SK-N-SH treated with all-trans-retinoic acid at 6 μM for 48 hours (cell line): ENCODE data around the gene CDC34.

Source experiments
- ATAC-seq: fragments of 200-7000 bp; cut with Tn5 transposase; 3 replicates; pipeline ENCODE4 v1.9.1; 2020; ENCODE audit warnings: mild to moderate bottlenecking, moderate library complexity
- ARNTL ChIP-seq: fragments of 450-650 bp; formaldehyde crosslinking; IDR thresholded peaks from 2 replicates; pipeline ENCODE4 v1.5.0; 2020; ENCODE audit warnings: low read depth, mild to moderate bottlenecking, moderate library complexity, borderline replicate concordance
- BACH2 ChIP-seq: fragments of 250-450 bp; sonication (Bioruptor Pico); IDR thresholded peaks from 2 replicates; pipeline ENCODE4 v1.9.0; 2021; ENCODE audit warnings: mild to moderate bottlenecking, borderline replicate concordance
- CREB5 ChIP-seq: fragments of 250-450 bp; sonication (Bioruptor Pico); IDR thresholded peaks from 2 replicates; pipeline ENCODE4 v1.5.1; 2020; ENCODE audit warnings: low read depth, mild to moderate bottlenecking, moderate library complexity
- CSDC2 ChIP-seq: fragments of 250-450 bp; sonication (Bioruptor Pico); IDR thresholded peaks from 2 replicates; pipeline ENCODE4 v1.5.0; 2020; ENCODE audit warnings: mild to moderate bottlenecking, moderate library complexity
- ESRRG ChIP-seq: fragments of 250-450 bp; sonication (Bioruptor Pico); IDR thresholded peaks from 2 replicates; pipeline ENCODE4 v1.6.1; 2021; ENCODE audit warnings: mild to moderate bottlenecking
- GLIS3 ChIP-seq: fragments of 250-450 bp; sonication (Bioruptor Pico); IDR thresholded peaks from 2 replicates; pipeline ENCODE4 v1.5.0; 2020; ENCODE audit warnings: mild to moderate bottlenecking, moderate library complexity
- ISL1 ChIP-seq: fragments of 250-450 bp; sonication (Bioruptor Pico); IDR thresholded peaks from 2 replicates; pipeline ENCODE4 v2.1.2; 2022; ENCODE audit warnings: mild to moderate bottlenecking, moderate library complexity
- OSR1 ChIP-seq: fragments of 250-450 bp; sonication (Bioruptor Pico); IDR thresholded peaks from 2 replicates; pipeline ENCODE4 v1.8.0; 2022; ENCODE audit warnings: moderate library complexity, mild to moderate bottlenecking, inconsistent platforms
- PATZ1 ChIP-seq: fragments of 250-450 bp; sonication (Bioruptor Pico); IDR thresholded peaks from 2 replicates; pipeline ENCODE4 v1.8.0; 2020; ENCODE audit warnings: mild to moderate bottlenecking, moderate library complexity, borderline replicate concordance
- PPARA ChIP-seq: fragments of 250-450 bp; sonication (Bioruptor Pico); IDR thresholded peaks from 2 replicates; pipeline ENCODE4 v1.5.0; 2020; ENCODE audit warnings: mild to moderate bottlenecking, borderline replicate concordance
- RARB ChIP-seq: fragments of 250-450 bp; sonication (Bioruptor Pico); IDR thresholded peaks from 2 replicates; pipeline ENCODE4 v1.8.0; 2021; ENCODE audit warnings: mild to moderate bottlenecking, moderate library complexity
- SNAI2 ChIP-seq: fragments of 250-450 bp; sonication (Bioruptor Pico); IDR thresholded peaks from 2 replicates; pipeline ENCODE4 v1.5.0; 2020; ENCODE audit warnings: mild to moderate bottlenecking, moderate library complexity
- TCF4 ChIP-seq: fragments of 250-450 bp; sonication (Bioruptor Pico); IDR thresholded peaks from 2 replicates; pipeline ENCODE4 v1.8.0; 2021; ENCODE audit warnings: mild to moderate bottlenecking, moderate library complexity, borderline replicate concordance
- TOX ChIP-seq: fragments of 250-450 bp; sonication (Bioruptor Pico); IDR thresholded peaks from 2 replicates; pipeline ENCODE4 v1.8.0; 2021; ENCODE audit warnings: mild to moderate bottlenecking, moderate library complexity, borderline replicate concordance
- TSHZ2 ChIP-seq: fragments of 250-450 bp; sonication (Bioruptor Pico); IDR thresholded peaks from 2 replicates; pipeline ENCODE4 v1.5.0; 2020; ENCODE audit warnings: mild to moderate bottlenecking, moderate library complexity
- ZC3H10 ChIP-seq: fragments of 250-450 bp; sonication (Bioruptor Pico); IDR thresholded peaks from 2 replicates; pipeline ENCODE4 v1.5.1; 2021; ENCODE audit warnings: mild to moderate bottlenecking, moderate library complexity
- ZFP3 ChIP-seq: fragments of 250-450 bp; sonication (Bioruptor Pico); IDR thresholded peaks from 2 replicates; pipeline ENCODE4 v1.5.0; 2020; ENCODE audit warnings: mild to moderate bottlenecking, moderate library complexity
- ZFP30 ChIP-seq: fragments of 450-650 bp; formaldehyde crosslinking; IDR thresholded peaks from 2 replicates; pipeline ENCODE4 v1.5.0; 2022; ENCODE audit warnings: mild to moderate bottlenecking, moderate library complexity
- ZNF565 ChIP-seq: fragments of 450-650 bp; formaldehyde crosslinking; conservative IDR thresholded peaks from 2 replicates; pipeline ENCODE4 v1.5.0; 2020; ENCODE audit warnings: low read depth, mild to moderate bottlenecking, moderate library complexity
- ZNF70 ChIP-seq: fragments of 450-650 bp; formaldehyde crosslinking; IDR thresholded peaks from 2 replicates; pipeline ENCODE4 v1.5.0; 2020; ENCODE audit warnings: mild to moderate bottlenecking, moderate library complexity
- ZNF8 ChIP-seq: fragments of 450-650 bp; formaldehyde crosslinking; IDR thresholded peaks from 2 replicates; pipeline ENCODE4 v1.5.0; 2020; ENCODE audit warnings: mild to moderate bottlenecking, moderate library complexity

The CDC34 gene

GRCh38 chr19:536881-537404 is 5.4 kb downstream of the CDC34 start:
- ATAC-seq = no peak
- TF ChIP-seq GLIS3 = no peak
- TF ChIP-seq RARB (CRISPR knock-in tag) = no peak

- no peak for TF ChIP-seq SNAI2 (CRISPR knock-in tag)
- no peak for TF ChIP-seq CREB5 (CRISPR knock-in tag)
- no peak for TF ChIP-seq ARNTL
- no peak for TF ChIP-seq ZNF8 (CRISPR knock-in tag)
- no peak for TF ChIP-seq PPARA (CRISPR knock-in tag)
- no peak for TF ChIP-seq ZFP3
- TF ChIP-seq BACH2 (CRISPR knock-in tag) = no peak
- no peak for ATAC-seq
These were observed 7.3 kb downstream of the CDC34 start for GRCh38 chr19:538641-539428.

- no peak for TF ChIP-seq ESRRG
- no peak for TF ChIP-seq ZNF565 (CRISPR knock-in tag)
- TF ChIP-seq PPARA (CRISPR knock-in tag) = no peak
- TF ChIP-seq TCF4 = no peak
- no peak for TF ChIP-seq CREB5 (CRISPR knock-in tag)
- no peak for TF ChIP-seq OSR1 (CRISPR knock-in tag)
- no peak for TF ChIP-seq ZFP30
- no peak for TF ChIP-seq ARNTL
- TF ChIP-seq ZNF70 (CRISPR knock-in tag) = no peak
- no peak for TF ChIP-seq TOX (CRISPR knock-in tag)
- no peak for TF ChIP-seq RARB (CRISPR knock-in tag)
- TF ChIP-seq SNAI2 (CRISPR knock-in tag) = no peak
- no peak for TF ChIP-seq ISL1 (CRISPR knock-in tag)
- no peak for TF ChIP-seq TSHZ2
- TF ChIP-seq CSDC2 (CRISPR knock-in tag) = no peak
- no peak for TF ChIP-seq ZC3H10 (CRISPR knock-in tag)
- no peak for TF ChIP-seq PATZ1
- TF ChIP-seq ZFP3 = no peak
- ATAC-seq = no peak
These were observed 8.0 kb downstream of the CDC34 start for GRCh38 chr19:539429-540030.
